SK-N-MC (cell line): ENCODE data around the gene TNNI3.
A peak's percentile ranks its signal among the peaks of the same experiment; 100 is the strongest.

Experiments used
- DNase-seq: peaks from one replicate; pipeline ENCODE4 v3.0.0-alpha.2; 2011; ENCODE audit warnings: low read depth, low spot score
- H3K27ac ChIP-seq: fragments of 200-600 bp; sonication (generic); 2 replicates; pipeline ENCODE4 v1.5.1; 2016; ENCODE audit warnings: mixed run types
- H3K36me3 ChIP-seq: fragments of 200-600 bp; sonication (generic); 2 replicates; pipeline ENCODE4 v1.6.1; 2017; ENCODE audit warnings: antibody characterized with exemption, low read length, mixed read lengths; ENCODE audit not compliant: insufficient read depth
- H3K4me3 ChIP-seq: fragments of 200-600 bp; sonication (generic); 2 replicates; pipeline ENCODE4 v1.5.1; 2016
- H3K9ac ChIP-seq: fragments of 200-600 bp; sonication (generic); 2 replicates; pipeline ENCODE4 v1.8.0; 2017; ENCODE audit warnings: mixed run types, mixed read lengths; ENCODE audit not compliant: insufficient read length
- H3K9me3 ChIP-seq: fragments of 200-600 bp; sonication (generic); 2 replicates; pipeline ENCODE4 v1.6.1; 2017; ENCODE audit warnings: low read depth, mild to moderate bottlenecking, antibody characterized with exemption, low read length, moderate library complexity, mixed read lengths
- EZH2 ChIP-seq: fragments of 200-600 bp; sonication (generic); IDR thresholded peaks from one replicate; pipeline ENCODE4 v1.6.1; 2017; ENCODE audit warnings: antibody characterized with exemption
- FOXP2 ChIP-seq: optimal IDR thresholded peaks from 2 replicates; pipeline ENCODE3; 2011; ENCODE audit warnings: mild to moderate bottlenecking, moderate library complexity; ENCODE audit not compliant: insufficient read depth; ENCODE audit errors: extremely low read length, control extremely low read depth
- POLR2AphosphoS5 ChIP-seq: IDR thresholded peaks from 2 replicates; pipeline ENCODE4 v1.6.1; 2012; ENCODE audit warnings: mild to moderate bottlenecking, low read depth, low read length, borderline replicate concordance

Gene TNNI3

GRCh38 chr19:55188625-55189024 lies 31.1 kb upstream of the TNNI3 start:
- H3K9me3 ChIP-seq = no peaks in the 10 kb centered on the region
- TF ChIP-seq EZH2 (no peak), POLR2AphosphoS5 (no peak), FOXP2 (no peak)
- no peaks in the 10 kb centered on the region for H3K36me3 ChIP-seq
- no peak overlapping the region for H3K9ac ChIP-seq
- H3K4me3 ChIP-seq = no peak overlapping the region
- H3K27ac ChIP-seq = no peak overlapping the region
- no peak for DNase-seq

- no peak for TF ChIP-seq EZH2
- TF ChIP-seq POLR2AphosphoS5 = no peak
- no peak for TF ChIP-seq FOXP2
- DNase-seq = no peak
- no peak overlapping the region for H3K4me3 ChIP-seq
- H3K27ac ChIP-seq = no peak overlapping the region
- H3K9me3 ChIP-seq = no peaks in the 10 kb centered on the region
- no peaks in the 10 kb centered on the region for H3K36me3 ChIP-seq
- H3K9ac ChIP-seq = no peak overlapping the region
These were observed 28.5 kb upstream of the TNNI3 start for GRCh38 chr19:55186080-55186479.

GRCh38 chr19:55181740-55182139 lies 24.2 kb upstream of the TNNI3 start:
- H3K36me3 ChIP-seq = no peaks in the 10 kb centered on the region
- H3K9me3 ChIP-seq = no peaks in the 10 kb centered on the region
- no peak overlapping the region for H3K4me3 ChIP-seq
- H3K27ac ChIP-seq = no peak overlapping the region
- H3K9ac ChIP-seq = no peak overlapping the region
- no peak for TF ChIP-seq POLR2AphosphoS5
- TF ChIP-seq EZH2 = no peak
- no peak for TF ChIP-seq FOXP2
- DNase-seq = no peak

GRCh38 chr19:55179606-55180484 lies 22.3 kb upstream of the TNNI3 start, which contains the start of gene SYT5:
Gene SYT5 (minus strand): TSS chr19:55180289. CDS start chr19:55179041, 1,248 bp downstream.
- no peaks in the 10 kb centered on the region for H3K9me3 ChIP-seq
- no peak for DNase-seq
- H3K36me3 ChIP-seq = no peaks in the 10 kb centered on the region
- TF ChIP-seq POLR2AphosphoS5 (no peak), FOXP2 (peak; percentile 46)
- peak within 1 kb of the TSS; percentile 67 for H3K4me3 ChIP-seq
- no peak within 1 kb of the TSS for H3K9ac ChIP-seq
- no peak within 1 kb of the TSS for H3K27ac ChIP-seq

GRCh38 chr19:55178781-55179599 lies 21.5 kb upstream of the TNNI3 start:
- no peak for TF ChIP-seq POLR2AphosphoS5
- Histone ChIP-seq H3K9ac (no peak overlapping the region), H3K9me3 (no peaks in the 10 kb centered on the region), H3K36me3 (no peaks in the 10 kb centered on the region), H3K4me3 (peak overlapping the region; percentile 67), H3K27ac (no peak overlapping the region)
- DNase-seq = no peak

- no peak for DNase-seq
- no peaks in the 10 kb centered on the region for H3K36me3 ChIP-seq
- H3K9ac ChIP-seq = no peak overlapping the region
- H3K9me3 ChIP-seq = no peaks in the 10 kb centered on the region
- no peak overlapping the region for H3K27ac ChIP-seq
- no peak overlapping the region for H3K4me3 ChIP-seq
- TF ChIP-seq FOXP2 = no peak
- TF ChIP-seq EZH2 = no peak
- no peak for TF ChIP-seq POLR2AphosphoS5
These were observed 18.5 kb upstream of the TNNI3 start for GRCh38 chr19:55176076-55176475.

GRCh38 chr19:55175117-55175867 lies 17.8 kb upstream of the TNNI3 start:
- TF ChIP-seq POLR2AphosphoS5 (no peak), FOXP2 (no peak), EZH2 (no peak)
- Histone ChIP-seq H3K9me3 (no peaks in the 10 kb centered on the region), H3K4me3 (no peak overlapping the region), H3K9ac (no peak overlapping the region), H3K27ac (no peak overlapping the region; the same call in 1 of the 2 replicates), H3K36me3 (no peaks in the 10 kb centered on the region)
- DNase-seq = no peak

GRCh38 chr19:55174425-55175116 lies 17.0 kb upstream of the TNNI3 start:
- no peak overlapping the region for H3K9ac ChIP-seq
- peak overlapping the region; percentile 95 for H3K27ac ChIP-seq
- H3K36me3 ChIP-seq = no peaks in the 10 kb centered on the region
- DNase-seq = no peak
- TF ChIP-seq POLR2AphosphoS5 (no peak), EZH2 (no peak), FOXP2 (no peak)
- H3K9me3 ChIP-seq = no peaks in the 10 kb centered on the region
- H3K4me3 ChIP-seq = peak overlapping the region; percentile 73
